ENCODE data around the gene MAML2.

Gene MAML2

DNA sequence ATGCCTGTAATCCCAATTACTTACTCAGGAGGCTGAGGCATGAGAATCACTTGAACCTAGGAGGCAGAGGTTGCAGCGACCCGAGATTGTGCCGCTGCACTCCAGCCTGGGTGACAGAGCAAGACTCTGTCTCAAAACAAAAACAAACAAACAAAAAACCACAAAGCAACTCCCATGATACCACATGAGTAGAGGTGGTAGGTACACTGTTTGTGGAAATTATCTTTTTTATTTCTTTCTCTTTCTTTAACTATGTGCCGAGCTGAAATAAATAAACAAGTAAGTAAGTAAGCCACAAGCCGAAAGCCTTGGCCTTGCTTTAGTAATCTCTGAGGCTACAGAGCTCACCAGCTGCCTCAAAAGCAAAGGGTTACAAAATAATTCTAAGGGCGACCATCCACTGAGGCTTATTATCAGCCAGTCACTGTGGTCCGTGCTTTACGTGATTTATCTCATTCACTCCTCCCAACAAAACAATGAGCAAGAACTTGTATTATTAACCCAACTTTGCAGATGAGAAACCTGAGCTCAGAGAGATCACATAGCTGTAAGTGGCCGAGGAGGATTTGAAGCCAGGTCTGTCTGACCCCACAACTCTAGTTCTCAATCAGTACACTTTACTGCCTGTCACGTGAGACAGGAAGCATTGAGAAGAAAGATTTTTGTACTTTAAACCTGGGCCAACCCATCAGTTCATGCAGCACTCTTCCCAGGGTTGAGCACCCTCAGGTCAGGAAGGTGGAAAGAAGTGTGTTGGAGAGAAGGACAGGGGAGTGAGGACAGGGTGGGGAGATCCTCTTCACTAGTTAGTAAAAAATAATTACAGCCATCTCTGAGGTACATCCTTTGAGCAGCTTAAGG is 349.3 kb downstream of the MAML2 start:
- FAIRE-seq, result no peak

GRCh38 chr11:95991545-95991944 is 351.4 kb downstream of the MAML2 start:
- no peak for FAIRE-seq

DNA sequence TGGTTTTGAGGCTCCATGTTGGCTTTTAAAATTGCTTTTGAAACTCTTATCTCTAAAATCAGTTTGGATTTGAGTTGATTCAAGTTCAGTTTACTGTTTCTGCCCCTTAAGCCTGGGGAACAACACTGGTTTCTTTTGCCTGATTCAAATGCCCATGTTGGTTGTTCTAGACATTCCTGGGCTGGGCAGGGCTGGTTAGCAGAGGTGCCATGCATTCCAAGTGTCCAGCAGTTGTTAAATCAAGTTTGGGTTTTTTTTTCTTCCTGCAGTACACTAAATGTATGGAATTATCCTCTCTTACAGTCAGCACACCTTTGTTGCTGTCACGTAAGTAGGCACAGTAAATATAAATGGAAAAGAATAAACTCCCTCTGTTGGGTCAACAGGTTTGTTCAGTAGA is 351.9 kb downstream of the MAML2 start:
- no peak for FAIRE-seq

GRCh38 chr11:95989780-95990179 is 353.2 kb downstream of the MAML2 start:
- FAIRE-seq, result no peak

GRCh38 chr11:95989076-95989605 is 353.9 kb downstream of the MAML2 start:
- no peak for FAIRE-seq

DNA sequence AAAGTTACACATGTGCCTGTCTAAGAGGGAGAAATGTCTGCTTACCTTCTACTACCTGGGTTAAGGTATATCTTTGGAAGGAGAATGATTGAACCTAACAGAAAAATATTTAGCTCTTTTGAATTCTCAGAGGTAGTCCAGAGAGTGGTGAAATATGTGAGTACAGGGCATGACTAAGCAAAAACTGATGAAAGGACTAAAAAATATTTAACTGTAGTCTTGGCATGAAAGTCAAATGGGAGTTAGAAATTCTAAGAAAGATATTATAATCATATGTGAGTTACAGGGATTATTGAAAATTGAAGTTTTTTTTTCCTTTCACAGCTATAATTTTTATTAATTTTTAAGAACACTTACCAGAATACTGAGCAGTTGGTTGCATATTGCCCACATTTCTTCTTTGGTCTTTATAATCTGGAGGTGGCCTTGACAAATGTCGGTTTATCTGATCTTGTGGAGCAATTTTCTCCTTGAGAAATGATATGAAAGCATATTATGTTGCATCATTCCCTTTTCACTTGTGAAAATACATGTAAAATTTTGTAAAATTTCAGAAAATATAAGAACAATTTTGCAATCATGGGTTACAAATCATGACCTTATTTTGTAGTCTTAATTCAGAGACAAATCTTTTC is 357.7 kb downstream of the MAML2 start:
- peak; percentile 24 for FAIRE-seq

DNA sequence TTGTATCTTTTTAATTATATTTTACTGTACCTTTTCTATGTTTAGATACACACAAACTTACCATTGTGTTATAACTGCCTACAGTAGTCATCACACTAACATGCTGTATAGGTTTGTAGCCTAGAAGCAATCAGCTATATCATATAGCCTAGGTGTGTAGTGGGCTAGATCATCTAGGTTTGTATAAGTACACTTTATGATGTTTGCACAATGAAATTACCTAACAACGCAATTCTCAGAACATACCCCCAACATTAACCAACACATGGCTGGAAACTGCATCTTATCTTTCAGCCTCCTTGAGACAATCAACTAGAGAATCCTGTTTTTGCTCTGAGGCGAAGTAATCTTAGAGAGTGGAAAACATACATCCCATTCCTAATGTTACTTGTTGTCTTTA is 358.9 kb downstream of the MAML2 start:
- no peak for FAIRE-seq

GRCh38 chr11:95977534-95978174 is 365.3 kb downstream of the MAML2 start:
- no peak for FAIRE-seq

- FAIRE-seq, result no peak
Observed at GRCh38 chr11:95976550-95976949, 366.4 kb downstream of the MAML2 start.

DNA sequence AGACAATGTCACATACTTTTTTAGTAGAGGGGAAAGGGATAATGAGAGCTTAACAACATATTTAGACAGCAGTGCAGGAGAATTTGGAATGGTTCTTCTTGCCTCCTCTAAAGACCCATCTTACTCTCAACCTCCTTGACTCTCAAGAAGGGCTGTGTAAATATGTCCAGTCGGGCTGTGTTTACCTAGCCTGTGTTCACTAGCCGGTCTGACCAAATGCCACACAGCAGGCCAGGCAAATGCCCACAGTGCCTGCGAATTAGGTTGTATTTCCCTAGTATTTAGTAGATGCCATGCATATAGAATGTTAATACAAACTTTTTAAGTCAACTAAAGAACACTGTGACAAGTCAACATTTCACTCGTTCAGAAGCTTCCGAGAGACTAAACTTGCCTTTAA is 367.7 kb downstream of the MAML2 start:
- no peak for FAIRE-seq

GRCh38 chr11:95972060-95972459 is 370.9 kb downstream of the MAML2 start:
- FAIRE-seq, result no peak

- FAIRE-seq, result no peak
Observed at GRCh38 chr11:95968585-95968984, 374.4 kb downstream of the MAML2 start.

- no peak for FAIRE-seq
Observed at GRCh38 chr11:95964281-95964680, 378.7 kb downstream of the MAML2 start.

DNA sequence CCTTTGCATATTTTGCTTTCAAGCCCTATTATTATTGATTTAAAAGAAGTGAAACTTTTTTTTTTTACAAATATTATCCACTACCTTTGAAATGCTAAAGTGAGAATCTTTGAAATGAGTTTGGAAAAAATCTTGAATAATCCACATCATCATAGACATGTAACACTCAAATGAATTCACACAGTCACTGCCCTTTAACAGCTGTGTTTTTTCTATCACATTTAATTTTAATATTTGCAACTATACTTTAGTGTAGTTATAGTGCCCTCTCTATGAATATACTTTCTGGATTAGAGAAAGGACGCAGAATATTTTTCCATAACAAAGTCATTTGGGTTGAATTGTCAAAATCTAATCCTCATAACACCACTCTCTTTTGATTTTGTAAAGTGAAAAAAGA is 381.2 kb downstream of the MAML2 start:
- FAIRE-seq, result no peak

GRCh38 chr11:95950905-95951304 is 392.1 kb downstream of the MAML2 start:
- no peak for FAIRE-seq

GRCh38 chr11:95948637-95949036 is 394.4 kb downstream of the MAML2 start:
- FAIRE-seq, result no peak

DNA sequence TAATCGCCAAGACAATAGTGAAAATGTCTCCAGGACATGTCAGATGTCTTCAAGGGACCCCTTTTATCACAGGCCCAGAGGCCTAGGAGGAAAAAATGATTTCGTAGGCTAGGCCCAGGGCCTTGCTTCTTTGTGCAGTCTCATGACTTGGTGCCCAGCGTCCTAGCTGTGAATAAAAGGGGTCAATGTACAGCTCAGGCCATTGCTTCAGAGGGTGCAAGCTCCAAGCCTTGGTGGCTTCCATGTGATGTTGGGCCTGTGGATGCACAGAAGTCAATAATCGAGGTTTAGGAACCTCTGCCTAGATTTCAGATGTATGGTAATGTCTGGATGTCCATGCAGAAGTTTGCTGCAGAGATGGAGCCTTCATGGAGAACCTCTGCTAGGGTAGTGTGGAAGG is 398.4 kb downstream of the MAML2 start:
- FAIRE-seq, result no peak

GRCh38 chr11:95943546-95943945 is 399.4 kb downstream of the MAML2 start:
- FAIRE-seq, result no peak

DNA sequence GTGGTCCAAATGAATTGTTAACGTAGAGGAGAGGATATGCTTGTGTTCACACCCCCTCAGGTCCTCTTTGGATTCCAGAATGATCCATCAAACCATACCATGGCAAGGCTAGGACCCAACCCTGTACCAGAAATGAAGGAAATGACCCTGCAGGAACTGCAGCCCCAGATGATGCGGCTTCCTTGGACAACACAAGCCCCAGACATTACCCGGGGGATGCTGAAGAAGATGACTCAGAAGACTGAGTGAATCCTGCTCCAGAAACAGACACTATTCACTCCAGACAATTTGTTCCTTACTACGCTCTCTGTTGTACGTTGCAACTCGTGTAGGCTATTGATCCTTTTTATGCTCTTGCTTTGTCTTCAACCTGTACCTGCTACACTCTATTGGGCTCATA is 403.9 kb downstream of the MAML2 start:
- no peak for FAIRE-seq

DNA sequence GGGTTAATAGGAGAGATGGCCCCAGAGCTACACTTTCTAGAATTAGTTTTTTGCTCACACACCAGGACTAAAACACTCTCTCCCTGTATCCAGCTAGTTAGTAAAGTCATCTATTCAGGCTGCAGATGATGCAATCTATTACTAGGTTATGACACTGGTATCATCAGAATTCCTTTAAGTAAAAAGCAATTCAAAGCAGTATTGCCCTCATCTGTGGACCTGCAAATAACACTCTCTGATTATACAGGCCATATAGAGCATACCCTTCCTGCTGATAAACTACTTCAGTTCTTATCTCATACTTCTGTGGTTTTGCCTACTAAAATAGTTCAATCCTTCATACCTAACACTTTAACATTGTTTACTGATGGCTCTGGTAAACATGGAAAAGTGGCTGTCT is 405.6 kb downstream of the MAML2 start:
- no peak for FAIRE-seq

DNA sequence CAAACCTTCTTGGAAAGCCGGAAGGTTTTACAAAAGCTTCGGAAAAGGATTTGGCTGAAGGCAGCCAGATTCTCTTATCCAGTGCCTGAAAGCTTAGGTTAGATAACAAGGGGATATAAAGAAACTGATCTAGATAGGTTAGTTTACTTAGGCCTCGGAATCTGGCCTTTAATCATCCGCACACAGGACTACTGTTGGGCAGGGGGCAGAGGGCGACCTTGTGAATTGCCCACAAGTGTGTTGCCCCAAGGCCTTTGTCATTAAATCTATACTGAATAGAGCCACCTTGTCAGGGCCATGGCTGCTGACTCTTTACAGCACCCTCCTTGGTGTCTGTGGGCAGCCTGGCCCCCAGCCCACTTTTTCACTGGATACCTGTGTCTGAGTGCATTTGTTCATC is 409.4 kb downstream of the MAML2 start:
- FAIRE-seq, result no peak

GRCh38 chr11:95931916-95932315 is 411.1 kb downstream of the MAML2 start:
- FAIRE-seq, result no peak

DNA sequence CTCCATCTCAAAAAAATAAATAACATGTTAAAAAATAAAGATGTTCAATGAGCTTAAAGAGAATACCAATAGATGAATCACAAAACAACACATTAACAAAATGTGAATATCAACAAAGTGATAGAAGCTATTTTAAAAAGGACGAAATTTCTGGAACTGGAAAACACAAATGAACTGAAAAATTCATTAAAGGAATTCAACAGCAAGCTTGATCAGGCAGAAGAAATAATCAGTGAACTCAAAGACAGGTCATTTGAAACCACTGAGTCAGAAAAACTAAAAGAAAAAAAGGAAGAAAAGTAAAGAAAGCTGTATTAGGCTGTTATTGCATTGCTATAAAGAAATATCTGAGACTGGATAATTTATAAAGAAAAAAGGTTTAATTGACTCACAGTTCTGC is 412.0 kb downstream of the MAML2 start:
- no peak for FAIRE-seq

DNA sequence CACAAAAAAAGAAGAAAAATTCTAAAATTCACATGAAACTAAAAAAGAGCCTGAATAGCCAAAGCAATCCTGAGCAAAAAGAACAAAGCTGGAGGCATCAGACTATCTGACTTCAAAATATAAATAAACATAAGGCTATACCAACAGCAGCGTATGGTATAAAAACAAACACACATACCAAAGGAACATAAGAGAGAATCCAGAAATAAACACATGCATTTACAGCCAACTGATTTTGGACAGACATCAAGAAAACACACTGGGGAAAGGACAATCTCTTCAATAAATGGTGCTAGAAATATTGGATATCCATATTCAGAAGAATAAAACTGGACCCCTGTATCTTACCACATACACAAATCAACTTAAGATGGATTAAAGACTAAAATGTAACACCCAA is 416.3 kb downstream of the MAML2 start:
- no peak for FAIRE-seq

Data from islet of Langerhans (tissue), 1 donor.